Measurements from ENCODE around the gene HYLS1. TPM values are rescaled to one million over a fixed set of nuclear protein-coding genes. Genes with fewer than 3 reads are reported as not detected.

Gene HYLS1
- total RNA-seq, 1 experiment from 2014 or later: 8.1 TPM

- Mint-ChIP-seq H3K36me3 (no peaks in the 10 kb centered on the region), H3K4me1 (peaks cover 30% of the 10 kb centered on the region), H3K27me3 (ENCODE audit: low read depth) (no peaks in the 10 kb centered on the region), H3K27ac (no peak overlapping the region), H3K9me3 (no peaks in the 10 kb centered on the region), H3K4me3 (no peak overlapping the region)
- no peak for ATAC-seq
- ChIA-PET CTCF (interaction anchor here (0.9 kb wide), 1 partner anchor 127 kb away, joined by 3 read pairs; no protein-coding TSS in a partner anchor), POLR2A (no interaction called here)
- DNase-seq (ENCODE audit: low spot score): no peak
- TF ChIP-seq HMGA2 (CRISPR knock-in tag; IDR thresholded peaks at IDR 0.05): no peak
- no peak for TF ChIP-seq RORB (CRISPR knock-in tag; IDR thresholded peaks at IDR 0.05)
- TF ChIP-seq NFYB (CRISPR knock-in tag; conservative IDR thresholded peaks at IDR 0.05; ENCODE audit: low read depth): no peak
- no peak for TF ChIP-seq ESRRA (CRISPR knock-in tag; IDR thresholded peaks at IDR 0.05; ENCODE audit: borderline replicate concordance)
- TF ChIP-seq MXD4 (CRISPR knock-in tag; IDR thresholded peaks at IDR 0.05; ENCODE audit: borderline replicate concordance): no peak
- TF ChIP-seq JUN (CRISPR knock-in tag; IDR thresholded peaks at IDR 0.05): no peak
- no peak for TF ChIP-seq IRF1 (CRISPR knock-in tag; IDR thresholded peaks at IDR 0.05)
- no peak for TF ChIP-seq IRF2 (CRISPR knock-in tag; IDR thresholded peaks at IDR 0.05; ENCODE audit: borderline replicate concordance, low read depth)
- TF ChIP-seq GABPB1 (CRISPR knock-in tag; IDR thresholded peaks at IDR 0.05): no peak
- TF ChIP-seq FOXP1 (CRISPR knock-in tag; IDR thresholded peaks at IDR 0.05; ENCODE audit: borderline replicate concordance): no peak
- no peak for TF ChIP-seq ZNF416 (CRISPR knock-in tag; IDR thresholded peaks at IDR 0.05)
- TF ChIP-seq NR1H2 (CRISPR knock-in tag; IDR thresholded peaks at IDR 0.05): no peak
- no peak for TF ChIP-seq TEAD4 (CRISPR knock-in tag; IDR thresholded peaks at IDR 0.05)
- TF ChIP-seq MYBL2 (CRISPR knock-in tag; IDR thresholded peaks at IDR 0.05): no peak
These were observed 47.0 kb downstream of the HYLS1 start for GRCh38 chr11:125934473-125934872.

- no peak overlapping the region for H3K27ac Mint-ChIP-seq
- POLR2A ChIA-PET: no interaction called here
- no peak overlapping the region for H3K4me3 Mint-ChIP-seq
- no peak for ATAC-seq
- no peak for DNase-seq (ENCODE audit: low spot score)
- no peaks in the 10 kb centered on the region for H3K27me3 Mint-ChIP-seq (ENCODE audit: low read depth)
- H3K9me3 Mint-ChIP-seq: no peaks in the 10 kb centered on the region
- CTCF ChIA-PET: interaction anchor here (0.9 to 1.2 kb wide), 2 partner anchors 12 to 127 kb away, joined by 3 to 4 read pairs; no protein-coding TSS in a partner anchor
- H3K36me3 Mint-ChIP-seq: no peaks in the 10 kb centered on the region
- peaks cover 30% of the 10 kb centered on the region for H3K4me1 Mint-ChIP-seq
- TF ChIP-seq PRRX2 (CRISPR knock-in tag; IDR thresholded peaks at IDR 0.05) (no peak), NFYB (CRISPR knock-in tag; conservative IDR thresholded peaks at IDR 0.05; ENCODE audit: low read depth) (no peak), EMX1 (CRISPR knock-in tag; IDR thresholded peaks at IDR 0.05) (no peak), ELF4 (CRISPR knock-in tag; IDR thresholded peaks at IDR 0.05; ENCODE audit: low read depth) (no peak)
These were observed 47.6 kb downstream of the HYLS1 start for GRCh38 chr11:125935056-125935455.

- ChIA-PET POLR2A (no interaction called here), CTCF (interaction anchor here (0.9 to 1.4 kb wide), 3 partner anchors 13 to 126 kb away, joined by 3 to 4 read pairs (median 3); no protein-coding TSS in a partner anchor)
- Mint-ChIP-seq H3K27ac (no peak overlapping the region), H3K36me3 (no peaks in the 10 kb centered on the region), H3K4me3 (no peak overlapping the region), H3K4me1 (peaks cover 30% of the 10 kb centered on the region), H3K9me3 (no peaks in the 10 kb centered on the region), H3K27me3 (ENCODE audit: low read depth) (no peaks in the 10 kb centered on the region)
- ATAC-seq (no peak), DNase-seq (ENCODE audit: low spot score) (no peak)
- TF ChIP-seq ZNF416 (CRISPR knock-in tag; IDR thresholded peaks at IDR 0.05) (no peak), FOXK1 (CRISPR knock-in tag; IDR thresholded peaks at IDR 0.05) (no peak), HMGA2 (CRISPR knock-in tag; IDR thresholded peaks at IDR 0.05) (no peak), NFE2L1 (CRISPR knock-in tag; IDR thresholded peaks at IDR 0.05) (no peak), CREM (CRISPR knock-in tag; IDR thresholded peaks at IDR 0.05) (no peak), IRF2 (CRISPR knock-in tag; IDR thresholded peaks at IDR 0.05; ENCODE audit: borderline replicate concordance, low read depth) (no peak), FOXJ3 (CRISPR knock-in tag; IDR thresholded peaks at IDR 0.05; ENCODE audit: borderline replicate concordance) (no peak), CTCF (IDR thresholded peaks at IDR 0.05) (no peak), SMAD4 (CRISPR knock-in tag; IDR thresholded peaks at IDR 0.05) (no peak), NR1H2 (CRISPR knock-in tag; IDR thresholded peaks at IDR 0.05) (no peak), GRHL2 (CRISPR knock-in tag; IDR thresholded peaks at IDR 0.05; ENCODE audit: insufficient replicate concordance, severe bottlenecking) (no peak), NR3C1 (CRISPR knock-in tag; conservative IDR thresholded peaks at IDR 0.05; ENCODE audit: low read depth) (no peak), ZNF232 (CRISPR knock-in tag; IDR thresholded peaks at IDR 0.05) (no peak)
These were observed 48.2 kb downstream of the HYLS1 start for GRCh38 chr11:125935618-125936199.
